ENCODE measurements around the gene OOEP.

The OOEP gene

GRCh38 chr6:73349311-73349710 is 20.4 kb downstream of the OOEP start:
- TF ChIP-seq PPARA (CRISPR knock-in tag; IDR thresholded peaks at IDR 0.05; ENCODE audit: borderline replicate concordance) (no peak), ZNF70 (CRISPR knock-in tag; IDR thresholded peaks at IDR 0.05) (no peak), ZNF565 (CRISPR knock-in tag; conservative IDR thresholded peaks at IDR 0.05; ENCODE audit: low read depth) (no peak)
- ATAC-seq: no peak

- no peak for ATAC-seq
- TF ChIP-seq CSDC2 (CRISPR knock-in tag; IDR thresholded peaks at IDR 0.05) (no peak), TOX (CRISPR knock-in tag; IDR thresholded peaks at IDR 0.05; ENCODE audit: borderline replicate concordance) (no peak), ZFP3 (CRISPR knock-in tag; IDR thresholded peaks at IDR 0.05) (no peak), SNAI2 (CRISPR knock-in tag; IDR thresholded peaks at IDR 0.05) (no peak), RARB (CRISPR knock-in tag; IDR thresholded peaks at IDR 0.05) (no peak), ZNF8 (CRISPR knock-in tag; IDR thresholded peaks at IDR 0.05) (no peak), ARNTL (CRISPR knock-in tag; IDR thresholded peaks at IDR 0.05; ENCODE audit: borderline replicate concordance, low read depth) (no peak), BACH2 (CRISPR knock-in tag; IDR thresholded peaks at IDR 0.05; ENCODE audit: borderline replicate concordance) (no peak), ZNF70 (CRISPR knock-in tag; IDR thresholded peaks at IDR 0.05) (no peak), OSR1 (CRISPR knock-in tag; IDR thresholded peaks at IDR 0.05) (no peak), ZFP30 (CRISPR knock-in tag; IDR thresholded peaks at IDR 0.05) (no peak), ZC3H10 (CRISPR knock-in tag; IDR thresholded peaks at IDR 0.05) (no peak), TSHZ2 (CRISPR knock-in tag; IDR thresholded peaks at IDR 0.05) (no peak), ZNF565 (CRISPR knock-in tag; conservative IDR thresholded peaks at IDR 0.05; ENCODE audit: low read depth) (no peak)
Observed at GRCh38 chr6:73348550-73349204, 21.0 kb downstream of the OOEP start.

DNA sequence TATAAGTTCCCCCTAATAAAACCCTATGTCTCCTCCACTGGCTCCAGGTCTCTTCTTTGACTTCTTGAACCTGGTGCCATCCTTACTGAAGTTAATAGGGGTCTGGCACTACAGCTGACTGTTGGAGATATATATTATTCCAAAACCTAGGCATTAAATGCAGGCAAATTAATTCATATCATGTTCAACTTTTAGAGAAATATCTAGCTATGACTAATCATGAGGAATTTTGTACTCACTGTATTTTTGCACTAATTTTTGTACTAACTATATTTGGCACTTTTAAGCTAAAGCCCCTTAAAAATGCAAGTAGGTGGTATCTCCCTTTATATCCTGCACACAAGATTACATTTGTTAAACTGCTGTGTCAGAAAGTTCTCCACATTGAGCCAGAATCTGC is 26.5 kb downstream of the OOEP start:
- TF ChIP-seq PATZ1 (CRISPR knock-in tag; IDR thresholded peaks at IDR 0.05; ENCODE audit: borderline replicate concordance): no peak
- no peak for TF ChIP-seq TSHZ2 (CRISPR knock-in tag; IDR thresholded peaks at IDR 0.05)
- TF ChIP-seq CSDC2 (CRISPR knock-in tag; IDR thresholded peaks at IDR 0.05): no peak
- no peak for TF ChIP-seq ARNTL (CRISPR knock-in tag; IDR thresholded peaks at IDR 0.05; ENCODE audit: borderline replicate concordance, low read depth)
- no peak for TF ChIP-seq RARB (CRISPR knock-in tag; IDR thresholded peaks at IDR 0.05)
- TF ChIP-seq, protein P1, sequence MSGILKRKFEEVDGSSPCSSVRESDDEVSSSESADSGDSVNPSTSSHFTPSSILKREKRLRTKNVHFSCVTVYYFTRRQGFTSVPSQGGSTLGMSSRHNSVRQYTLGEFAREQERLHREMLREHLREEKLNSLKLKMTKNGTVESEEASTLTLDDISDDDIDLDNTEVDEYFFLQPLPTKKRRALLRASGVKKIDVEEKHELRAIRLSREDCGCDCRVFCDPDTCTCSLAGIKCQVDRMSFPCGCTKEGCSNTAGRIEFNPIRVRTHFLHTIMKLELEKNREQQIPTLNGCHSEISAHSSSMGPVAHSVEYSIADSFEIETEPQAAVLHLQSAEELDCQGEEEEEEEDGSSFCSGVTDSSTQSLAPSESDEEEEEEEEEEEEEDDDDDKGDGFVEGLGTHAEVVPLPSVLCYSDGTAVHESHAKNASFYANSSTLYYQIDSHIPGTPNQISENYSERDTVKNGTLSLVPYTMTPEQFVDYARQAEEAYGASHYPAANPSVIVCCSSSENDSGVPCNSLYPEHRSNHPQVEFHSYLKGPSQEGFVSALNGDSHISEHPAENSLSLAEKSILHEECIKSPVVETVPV (CRISPR knock-in tag; IDR thresholded peaks at IDR 0.05): no peak
- no peak for TF ChIP-seq ISL1 (CRISPR knock-in tag; IDR thresholded peaks at IDR 0.05)
- no peak for TF ChIP-seq TOX (CRISPR knock-in tag; IDR thresholded peaks at IDR 0.05; ENCODE audit: borderline replicate concordance)
- no peak for TF ChIP-seq ESRRG (CRISPR knock-in tag; IDR thresholded peaks at IDR 0.05)
- no peak for TF ChIP-seq GLIS3 (CRISPR knock-in tag; IDR thresholded peaks at IDR 0.05)
- no peak for TF ChIP-seq TCF4 (CRISPR knock-in tag; IDR thresholded peaks at IDR 0.05; ENCODE audit: borderline replicate concordance)
- no peak for TF ChIP-seq BACH2 (CRISPR knock-in tag; IDR thresholded peaks at IDR 0.05; ENCODE audit: borderline replicate concordance)
- no peak for TF ChIP-seq ZNF565 (CRISPR knock-in tag; conservative IDR thresholded peaks at IDR 0.05; ENCODE audit: low read depth)
- TF ChIP-seq ZC3H10 (CRISPR knock-in tag; IDR thresholded peaks at IDR 0.05): no peak
- TF ChIP-seq, protein P2, sequence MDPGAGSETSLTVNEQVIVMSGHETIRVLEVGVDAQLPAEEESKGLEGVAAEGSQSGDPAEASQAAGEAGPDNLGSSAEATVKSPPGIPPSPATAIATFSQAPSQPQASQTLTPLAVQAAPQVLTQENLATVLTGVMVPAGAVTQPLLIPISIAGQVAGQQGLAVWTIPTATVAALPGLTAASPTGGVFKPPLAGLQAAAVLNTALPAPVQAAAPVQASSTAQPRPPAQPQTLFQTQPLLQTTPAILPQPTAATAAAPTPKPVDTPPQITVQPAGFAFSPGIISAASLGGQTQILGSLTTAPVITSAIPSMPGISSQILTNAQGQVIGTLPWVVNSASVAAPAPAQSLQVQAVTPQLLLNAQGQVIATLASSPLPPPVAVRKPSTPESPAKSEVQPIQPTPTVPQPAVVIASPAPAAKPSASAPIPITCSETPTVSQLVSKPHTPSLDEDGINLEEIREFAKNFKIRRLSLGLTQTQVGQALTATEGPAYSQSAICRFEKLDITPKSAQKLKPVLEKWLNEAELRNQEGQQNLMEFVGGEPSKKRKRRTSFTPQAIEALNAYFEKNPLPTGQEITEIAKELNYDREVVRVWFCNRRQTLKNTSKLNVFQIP (CRISPR knock-in tag; IDR thresholded peaks at IDR 0.05; ENCODE audit: borderline replicate concordance, low read depth): no peak
- TF ChIP-seq ZFP30 (CRISPR knock-in tag; IDR thresholded peaks at IDR 0.05): no peak
- TF ChIP-seq ZFP3 (CRISPR knock-in tag; IDR thresholded peaks at IDR 0.05): no peak
- TF ChIP-seq OSR1 (CRISPR knock-in tag; IDR thresholded peaks at IDR 0.05): no peak
- TF ChIP-seq SNAI2 (CRISPR knock-in tag; IDR thresholded peaks at IDR 0.05): no peak
- TF ChIP-seq ZNF8 (CRISPR knock-in tag; IDR thresholded peaks at IDR 0.05): no peak
- ATAC-seq: no peak

All from SK-N-SH treated with all-trans-retinoic acid at 6 μM for 48 hours (cell line).